HL-60 (cell line): Measurements from ENCODE around the gene DUOXA2.
"Not testable (repeated sequence)": the region's sequence is repeated elsewhere in the genome, so short reads cannot be mapped to it uniquely, and the experiment has no call there.

Source experiments
- CTCF ChIP-seq: IDR thresholded peaks from one replicate; pipeline ENCODE4 v1.5.1; 2011; ENCODE audit warnings: low read length, control low read depth, inconsistent platforms; ENCODE audit not compliant: insufficient read depth
- GABPA ChIP-seq: IDR thresholded peaks from 2 replicates; pipeline ENCODE4 v1.6.1; 2012; ENCODE audit warnings: low read depth
- POLR2AphosphoS5 ChIP-seq: IDR thresholded peaks from 2 replicates; pipeline ENCODE4 v1.6.1; 2012; ENCODE audit warnings: low read depth
- REST ChIP-seq: IDR thresholded peaks from 2 replicates; pipeline ENCODE4 v1.6.1; 2012; ENCODE audit warnings: low read depth; ENCODE audit not compliant: insufficient replicate concordance

GRCh38 chr15:45073602-45074001 lies 40.5 kb upstream of the DUOXA2 start:
- not testable (repeated sequence) for TF ChIP-seq CTCF, REST, POLR2AphosphoS5, GABPA
